GM12878 (cell line): ENCODE measurements around the gene RAB44. TPM values are rescaled to one million over a fixed set of nuclear protein-coding genes. Genes with fewer than 3 reads are reported as not detected.

Source experiments
- CBX5 ChIP-seq: sonication (generic); IDR thresholded peaks from 2 replicates; pipeline ENCODE4 v1.6.1; 2016; ENCODE audit warnings: low read depth, moderate library complexity, mild to moderate bottlenecking, inconsistent platforms
- CHD1 ChIP-seq: IDR thresholded peaks from 2 replicates; pipeline ENCODE4 v1.6.1; 2012; ENCODE audit warnings: low read depth, low read length, improper control_type of control experiment
- EED ChIP-seq: sonication (generic); IDR thresholded peaks from 2 replicates; pipeline ENCODE4 v1.6.1; 2016; ENCODE audit warnings: antibody characterized with exemption, low read depth
- FOS ChIP-seq: IDR thresholded peaks from 3 replicates; pipeline ENCODE4 v1.6.1; 2011; ENCODE audit warnings: borderline replicate concordance; ENCODE audit not compliant: insufficient read length; ENCODE audit errors: extremely low read depth
- FOXK2 ChIP-seq: fragments of 450-650 bp; IDR thresholded peaks from 2 replicates; pipeline ENCODE4 v1.6.1; 2017; ENCODE audit warnings: mild to moderate bottlenecking, moderate library complexity
- IKZF1 ChIP-seq: fragments of 450-650 bp; conservative IDR thresholded peaks from 2 replicates; pipeline ENCODE4 v1.6.1; 2017; ENCODE audit warnings: antibody characterized with exemption, mild to moderate bottlenecking
- NBN ChIP-seq: fragments of 450-650 bp; IDR thresholded peaks from 2 replicates; pipeline ENCODE4 v1.6.1; 2016
- NRF1 ChIP-seq: conservative IDR thresholded peaks from 2 replicates; pipeline ENCODE4 v1.6.1; 2011; ENCODE audit warnings: mild to moderate bottlenecking, low read depth, low read length, improper control_type of control experiment
- POLR2AphosphoS2 ChIP-seq: IDR thresholded peaks from 2 replicates; pipeline ENCODE4 v1.6.1; 2011; ENCODE audit warnings: low read depth, mild to moderate bottlenecking, low read length, improper control_type of control experiment, moderate library complexity
- SMC3 ChIP-seq: IDR thresholded peaks from 2 replicates; pipeline ENCODE4 v1.6.1; 2011; ENCODE audit warnings: low read length, improper control_type of control experiment, borderline replicate concordance
- SREBF1 ChIP-seq: IDR thresholded peaks from 2 replicates; pipeline ENCODE4 v1.6.1; 2012; ENCODE audit warnings: mild to moderate bottlenecking, low read length
- STAT1 ChIP-seq: fragments of 450-650 bp; conservative IDR thresholded peaks from 2 replicates; pipeline ENCODE4 v1.6.1; 2014; ENCODE audit warnings: antibody characterized with exemption, mild to moderate bottlenecking
- TCF3 ChIP-seq: IDR thresholded peaks from 2 replicates; pipeline ENCODE4 v1.6.1; 2012; ENCODE audit warnings: low read depth, mild to moderate bottlenecking, low read length, borderline replicate concordance; ENCODE audit not compliant: insufficient read depth
- TCF7 ChIP-seq: IDR thresholded peaks from 2 replicates; pipeline ENCODE4 v1.6.1; 2014; ENCODE audit warnings: antibody characterized with exemption, borderline replicate concordance
- ZNF384 ChIP-seq: IDR thresholded peaks from 2 replicates; pipeline ENCODE4 v1.6.1; 2012; ENCODE audit warnings: low read depth, mild to moderate bottlenecking, low read length, improper control_type of control experiment, borderline replicate concordance
- polyA plus RNA-seq, 11 experiments: library from polyadenylated mRNA; depleted of rRNA in 4 of 11; unstranded in 6 of 11; stranded (reverse) in 5 of 11; fragments of >200 nt; fragmentation: Nextera tagmentation in 4 of 11; fragmentation: Illumina TruSeq in 1 of 11; extraction: Ambion mirVana in 4 of 11; extraction: Trizol in 1 of 11; gene quantifications; 1 replicate in 1 of 11; 2 replicates in 10 of 11; pipeline versions ENCODE4 v1.2.1 to v1.2.3, GENCODE V29; 2011 to 2016; ENCODE audit warnings: inconsistent platforms in 2 of 11, missing spikeins in 2 of 11, low read depth in 1 of 11
- total RNA-seq, 4 experiments: library from RNA; depleted of rRNA in 3 of 4; stranded (reverse); fragments of >200 nt in 3 of 4; fragmentation: Illumina TruSeq in 1 of 4; extraction: Trizol in 1 of 4; gene quantifications; 2 replicates each; pipeline versions ENCODE4 v1.2.1 to v1.2.3, GENCODE V29; 2013 to 2021
- TF ChIP-seq, protein P1 (sequence below): IDR thresholded peaks from 2 replicates; pipeline ENCODE4 v1.6.1; 2012; ENCODE audit warnings: improper control_type of control experiment, low read depth, low read length; ENCODE audit not compliant: insufficient replicate concordance
- TF ChIP-seq, protein P2 (sequence below): fragments of 450-650 bp; formaldehyde crosslinking; IDR thresholded peaks from 2 replicates; pipeline ENCODE4 v1.4.0; 2022; ENCODE audit warnings: mild to moderate bottlenecking, moderate library complexity
- TF ChIP-seq, protein P3 (sequence below): fragments of 150-350 bp; IDR thresholded peaks from 2 replicates; pipeline ENCODE4 v1.6.1; 2014; ENCODE audit warnings: mild to moderate bottlenecking, low read depth, low read length

RAB44 gene
- total and polyA plus RNA-seq, 10 of the 15 experiments (the other 5 are each of a cell fraction or from before 2014, with no cell fraction given) = 0.01 to 0.08 (median 0.05) TPM; not detected in 2

DNA sequence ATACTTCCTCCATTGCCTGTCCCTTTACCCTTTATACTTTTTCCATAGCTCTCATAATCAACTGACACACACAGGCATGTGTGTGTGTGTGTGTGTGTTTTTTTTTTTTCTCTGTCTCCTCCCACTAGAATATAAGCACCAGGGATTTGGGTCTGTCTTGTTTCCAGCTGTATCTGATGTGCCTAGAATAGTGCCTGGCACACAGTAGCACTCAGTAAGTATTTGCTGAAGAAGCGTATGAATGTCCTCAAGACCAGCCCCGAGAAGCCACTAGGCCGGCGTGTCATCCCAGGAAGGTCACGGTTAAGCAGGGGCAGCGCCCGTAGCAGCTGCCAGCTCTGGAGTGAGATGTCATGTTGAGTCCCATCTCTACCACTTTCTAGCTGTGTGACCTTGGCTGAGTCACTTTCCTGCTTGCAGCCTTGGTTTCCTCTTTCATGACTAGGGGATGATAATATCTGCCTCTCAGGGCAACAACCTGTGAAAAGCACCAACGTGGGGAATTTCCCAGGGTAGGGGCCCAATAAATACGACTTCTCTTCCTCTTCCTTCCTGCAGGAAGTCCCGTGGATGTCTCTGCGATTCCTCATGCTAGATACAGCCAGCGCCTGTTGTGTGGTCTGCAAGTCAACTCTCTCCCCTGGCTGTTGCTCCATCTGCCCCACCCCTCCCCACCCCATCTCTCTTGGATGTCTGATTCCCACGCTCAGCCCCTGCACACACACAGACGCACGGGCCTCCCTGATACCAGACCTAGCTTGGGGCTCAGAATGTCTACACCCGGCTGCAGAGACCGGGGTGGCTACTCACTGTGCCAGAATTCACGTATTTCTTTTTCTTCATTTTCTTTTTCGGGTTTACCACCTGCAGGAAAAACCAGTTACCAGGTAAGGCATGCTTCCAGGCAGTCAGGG is 58.1 kb downstream of the RAB44 start (continued):
- TF ChIP-seq, protein P1, sequence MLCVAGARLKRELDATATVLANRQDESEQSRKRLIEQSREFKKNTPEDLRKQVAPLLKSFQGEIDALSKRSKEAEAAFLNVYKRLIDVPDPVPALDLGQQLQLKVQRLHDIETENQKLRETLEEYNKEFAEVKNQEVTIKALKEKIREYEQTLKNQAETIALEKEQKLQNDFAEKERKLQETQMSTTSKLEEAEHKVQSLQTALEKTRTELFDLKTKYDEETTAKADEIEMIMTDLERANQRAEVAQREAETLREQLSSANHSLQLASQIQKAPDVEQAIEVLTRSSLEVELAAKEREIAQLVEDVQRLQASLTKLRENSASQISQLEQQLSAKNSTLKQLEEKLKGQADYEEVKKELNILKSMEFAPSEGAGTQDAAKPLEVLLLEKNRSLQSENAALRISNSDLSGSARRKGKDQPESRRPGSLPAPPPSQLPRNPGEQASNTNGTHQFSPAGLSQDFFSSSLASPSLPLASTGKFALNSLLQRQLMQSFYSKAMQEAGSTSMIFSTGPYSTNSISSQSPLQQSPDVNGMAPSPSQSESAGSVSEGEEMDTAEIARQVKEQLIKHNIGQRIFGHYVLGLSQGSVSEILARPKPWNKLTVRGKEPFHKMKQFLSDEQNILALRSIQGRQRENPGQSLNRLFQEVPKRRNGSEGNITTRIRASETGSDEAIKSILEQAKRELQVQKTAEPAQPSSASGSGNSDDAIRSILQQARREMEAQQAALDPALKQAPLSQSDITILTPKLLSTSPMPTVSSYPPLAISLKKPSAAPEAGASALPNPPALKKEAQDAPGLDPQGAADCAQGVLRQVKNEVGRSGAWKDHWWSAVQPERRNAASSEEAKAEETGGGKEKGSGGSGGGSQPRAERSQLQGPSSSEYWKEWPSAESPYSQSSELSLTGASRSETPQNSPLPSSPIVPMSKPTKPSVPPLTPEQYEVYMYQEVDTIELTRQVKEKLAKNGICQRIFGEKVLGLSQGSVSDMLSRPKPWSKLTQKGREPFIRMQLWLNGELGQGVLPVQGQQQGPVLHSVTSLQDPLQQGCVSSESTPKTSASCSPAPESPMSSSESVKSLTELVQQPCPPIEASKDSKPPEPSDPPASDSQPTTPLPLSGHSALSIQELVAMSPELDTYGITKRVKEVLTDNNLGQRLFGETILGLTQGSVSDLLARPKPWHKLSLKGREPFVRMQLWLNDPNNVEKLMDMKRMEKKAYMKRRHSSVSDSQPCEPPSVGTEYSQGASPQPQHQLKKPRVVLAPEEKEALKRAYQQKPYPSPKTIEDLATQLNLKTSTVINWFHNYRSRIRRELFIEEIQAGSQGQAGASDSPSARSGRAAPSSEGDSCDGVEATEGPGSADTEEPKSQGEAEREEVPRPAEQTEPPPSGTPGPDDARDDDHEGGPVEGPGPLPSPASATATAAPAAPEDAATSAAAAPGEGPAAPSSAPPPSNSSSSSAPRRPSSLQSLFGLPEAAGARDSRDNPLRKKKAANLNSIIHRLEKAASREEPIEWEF = no peak
- TF ChIP-seq TCF3 (no peak), CBX5 (no peak), SMC3 (no peak), NRF1 (no peak), ZNF384 (no peak), FOXK2 (no peak), SREBF1 (no peak), POLR2AphosphoS2 (no peak), NBN (peak; percentile 71; the same call in 1 of the 2 replicates), FOS (no peak), TCF7 (no peak), CHD1 (no peak), EED (peak; percentile 86), STAT1 (no peak), IKZF1 (peak; percentile 89)
- TF ChIP-seq, protein P2, sequence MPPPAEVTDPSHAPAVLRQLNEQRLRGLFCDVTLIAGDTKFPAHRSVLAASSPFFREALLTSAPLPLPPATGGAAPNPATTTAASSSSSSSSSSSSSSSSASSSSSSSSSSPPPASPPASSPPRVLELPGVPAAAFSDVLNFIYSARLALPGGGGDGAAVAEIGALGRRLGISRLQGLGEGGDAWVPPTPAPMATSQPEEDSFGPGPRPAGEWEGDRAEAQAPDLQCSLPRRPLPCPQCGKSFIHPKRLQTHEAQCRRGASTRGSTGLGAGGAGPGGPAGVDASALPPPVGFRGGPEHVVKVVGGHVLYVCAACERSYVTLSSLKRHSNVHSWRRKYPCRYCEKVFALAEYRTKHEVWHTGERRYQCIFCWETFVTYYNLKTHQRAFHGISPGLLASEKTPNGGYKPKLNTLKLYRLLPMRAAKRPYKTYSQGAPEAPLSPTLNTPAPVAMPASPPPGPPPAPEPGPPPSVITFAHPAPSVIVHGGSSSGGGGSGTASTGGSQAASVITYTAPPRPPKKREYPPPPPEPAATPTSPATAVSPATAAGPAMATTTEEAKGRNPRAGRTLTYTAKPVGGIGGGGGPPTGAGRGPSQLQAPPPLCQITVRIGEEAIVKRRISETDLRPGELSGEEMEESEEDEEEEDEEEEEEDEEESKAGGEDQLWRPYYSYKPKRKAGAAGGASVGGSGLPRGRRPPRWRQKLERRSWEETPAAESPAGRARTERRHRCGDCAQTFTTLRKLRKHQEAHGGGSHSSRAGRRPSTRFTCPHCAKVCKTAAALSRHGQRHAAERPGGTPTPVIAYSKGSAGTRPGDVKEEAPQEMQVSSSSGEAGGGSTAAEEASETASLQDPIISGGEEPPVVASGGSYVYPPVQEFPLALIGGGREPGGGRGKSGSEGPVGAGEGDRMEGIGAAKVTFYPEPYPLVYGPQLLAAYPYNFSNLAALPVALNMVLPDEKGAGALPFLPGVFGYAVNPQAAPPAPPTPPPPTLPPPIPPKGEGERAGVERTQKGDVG (CRISPR knock-in tag) = no peak
- TF ChIP-seq, protein P3, sequence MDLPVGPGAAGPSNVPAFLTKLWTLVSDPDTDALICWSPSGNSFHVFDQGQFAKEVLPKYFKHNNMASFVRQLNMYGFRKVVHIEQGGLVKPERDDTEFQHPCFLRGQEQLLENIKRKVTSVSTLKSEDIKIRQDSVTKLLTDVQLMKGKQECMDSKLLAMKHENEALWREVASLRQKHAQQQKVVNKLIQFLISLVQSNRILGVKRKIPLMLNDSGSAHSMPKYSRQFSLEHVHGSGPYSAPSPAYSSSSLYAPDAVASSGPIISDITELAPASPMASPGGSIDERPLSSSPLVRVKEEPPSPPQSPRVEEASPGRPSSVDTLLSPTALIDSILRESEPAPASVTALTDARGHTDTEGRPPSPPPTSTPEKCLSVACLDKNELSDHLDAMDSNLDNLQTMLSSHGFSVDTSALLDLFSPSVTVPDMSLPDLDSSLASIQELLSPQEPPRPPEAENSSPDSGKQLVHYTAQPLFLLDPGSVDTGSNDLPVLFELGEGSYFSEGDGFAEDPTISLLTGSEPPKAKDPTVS = no peak
